Stromal cell of bone marrow (primary cell): ENCODE measurements around the gene AUTS2.
A peak's percentile ranks its signal among the peaks of the same experiment; 100 is the strongest.

Source experiments
- DNase-seq: peaks from one replicate; pipeline ENCODE4 v3.0.0-alpha.2; 2012; ENCODE audit warnings: low read depth

The AUTS2 gene

DNA sequence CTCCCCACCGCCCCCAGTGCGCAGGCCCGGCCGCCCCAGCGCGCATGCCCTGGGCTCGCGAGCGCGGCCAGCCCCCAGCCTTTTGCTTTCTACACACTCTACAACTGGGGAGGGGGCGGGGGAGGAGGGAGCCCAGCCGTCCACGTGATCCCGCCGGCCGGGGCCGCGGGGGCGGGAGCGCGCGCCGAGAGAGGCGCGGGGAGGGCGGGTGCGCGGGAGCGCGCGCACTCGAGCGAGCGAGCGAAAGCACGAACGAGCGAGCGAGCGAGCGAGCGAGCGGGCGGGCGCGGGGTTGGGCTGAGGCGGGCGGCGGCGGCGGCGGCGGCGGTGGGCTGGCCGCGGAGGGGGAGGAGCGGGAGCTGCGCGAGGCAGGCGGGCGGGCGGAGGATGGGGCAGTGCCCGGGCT lies at the start of gene AUTS2:
AUTS2 (plus strand) TSS at position 395 of the 406 bp plus-strand sequence. CDS start 1,179 bp downstream, outside the sequence.
- DNase-seq: peak; percentile 81

DNA sequence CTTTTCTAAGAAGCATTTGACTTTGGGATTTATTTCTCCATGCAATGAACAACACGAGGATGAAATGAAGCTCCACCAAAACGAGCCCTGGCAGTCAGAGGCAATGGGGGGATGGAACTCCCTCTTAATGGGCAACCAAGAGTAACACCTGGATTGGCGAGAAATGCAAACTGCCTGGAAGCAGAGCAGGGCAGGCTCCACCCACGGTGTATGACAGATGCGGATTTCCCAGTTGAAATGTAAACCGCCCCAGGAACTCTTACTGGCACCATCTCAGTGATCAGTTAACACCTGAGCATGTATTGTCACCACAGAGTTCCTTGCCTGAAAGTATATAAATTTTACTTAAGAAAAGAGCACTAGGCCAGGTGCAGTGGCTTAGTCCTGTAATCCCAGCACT lies 47.3 kb upstream of the AUTS2 start:
- no peak for DNase-seq

DNA sequence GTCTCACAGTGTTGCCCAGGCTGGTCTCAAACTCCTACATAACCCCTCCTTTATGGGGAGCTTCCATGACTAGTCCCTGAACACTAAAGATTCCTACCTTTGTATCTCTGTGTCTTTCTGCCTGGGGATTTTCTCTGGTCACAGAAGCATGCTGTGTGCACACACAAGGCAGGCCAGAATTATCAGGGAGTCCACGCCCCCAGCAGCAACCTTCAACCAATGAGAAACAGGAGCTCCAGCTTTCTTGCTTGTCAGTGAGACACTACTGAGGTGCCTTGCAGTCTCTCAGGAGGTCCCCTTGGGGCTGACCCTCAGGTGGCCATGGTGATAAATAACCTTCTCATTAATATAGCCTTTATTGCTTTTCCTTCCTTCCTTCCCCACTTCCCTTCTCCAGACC lies 45.1 kb upstream of the AUTS2 start:
- no peak for DNase-seq

DNA sequence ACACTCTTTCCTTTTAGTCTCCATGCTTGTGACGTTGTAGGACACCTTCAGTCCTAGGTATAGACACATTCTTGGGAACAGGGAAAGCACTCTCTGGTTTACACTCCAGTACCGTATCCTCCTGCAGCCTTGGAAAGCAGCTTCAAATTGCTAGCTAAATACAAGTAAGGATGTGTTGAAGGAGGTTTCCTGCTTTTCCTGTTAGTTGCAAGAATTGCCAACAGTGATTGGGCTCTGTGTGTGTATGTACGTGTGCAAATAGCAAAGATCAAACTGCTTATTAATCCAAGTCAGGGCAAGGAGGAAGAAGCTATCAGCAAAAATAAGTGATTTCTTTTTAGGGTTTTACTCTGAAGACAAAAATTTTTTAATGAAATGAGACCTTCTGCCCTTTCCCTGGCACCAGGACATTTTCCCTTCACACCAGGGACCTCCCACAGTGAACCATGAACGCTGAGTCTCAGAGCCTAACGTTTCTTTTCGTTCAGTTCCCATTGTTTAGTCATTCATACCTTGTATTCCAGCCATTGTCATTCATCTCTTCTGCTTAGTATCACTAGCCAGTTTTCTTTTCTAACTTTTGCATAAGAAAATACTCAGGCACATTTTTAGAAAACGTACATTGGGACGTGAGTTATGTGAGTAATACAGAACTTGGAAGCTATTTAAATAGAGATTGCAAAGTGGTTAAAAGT lies 36.9 kb upstream of the AUTS2 start:
- no peak for DNase-seq

DNA sequence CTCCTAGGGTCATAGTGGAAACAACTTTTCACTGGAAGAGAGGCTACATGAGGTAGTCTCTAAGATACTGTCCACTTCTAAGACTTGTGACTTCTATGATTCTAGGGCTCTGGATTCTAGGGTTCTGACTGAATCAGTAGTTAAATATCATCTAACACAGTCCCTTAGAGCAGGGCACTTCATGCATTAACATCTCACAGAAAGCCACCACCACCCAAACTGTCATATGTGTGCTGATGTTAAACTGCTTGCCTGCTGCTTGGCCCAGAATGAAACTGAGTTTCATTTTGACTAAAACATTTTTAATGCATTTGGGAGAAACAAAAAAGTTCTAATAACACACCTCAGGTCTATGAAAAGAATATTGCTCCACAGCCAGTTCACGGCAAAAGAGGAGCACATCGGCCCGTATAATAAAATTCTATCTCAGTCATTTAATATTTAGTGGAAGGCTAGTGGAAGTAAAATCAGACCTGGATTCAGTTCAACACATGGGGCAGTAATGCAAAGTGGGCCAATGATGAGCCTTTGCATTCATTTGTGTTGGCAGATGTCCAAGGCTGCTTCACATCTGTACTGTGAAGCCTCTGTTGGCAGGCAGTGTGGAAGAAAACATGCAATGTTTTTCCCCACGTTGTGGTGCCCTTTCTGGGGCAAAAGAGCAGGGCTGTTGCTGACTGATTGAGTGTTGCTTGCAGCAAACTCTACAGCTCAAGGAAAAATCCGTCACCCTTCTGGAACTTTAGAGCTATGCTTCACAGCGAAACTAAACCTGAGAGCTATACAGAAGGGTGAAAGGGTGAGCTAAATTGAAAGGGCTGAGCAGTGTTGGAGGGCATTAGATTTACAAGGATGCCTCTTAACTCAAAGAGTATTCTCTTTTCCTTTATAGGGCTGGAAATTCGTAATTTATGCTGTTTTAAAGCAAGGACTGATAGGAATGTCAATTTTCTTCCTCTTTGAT lies 33.5 kb upstream of the AUTS2 start:
- peak; percentile 67 for DNase-seq

DNA sequence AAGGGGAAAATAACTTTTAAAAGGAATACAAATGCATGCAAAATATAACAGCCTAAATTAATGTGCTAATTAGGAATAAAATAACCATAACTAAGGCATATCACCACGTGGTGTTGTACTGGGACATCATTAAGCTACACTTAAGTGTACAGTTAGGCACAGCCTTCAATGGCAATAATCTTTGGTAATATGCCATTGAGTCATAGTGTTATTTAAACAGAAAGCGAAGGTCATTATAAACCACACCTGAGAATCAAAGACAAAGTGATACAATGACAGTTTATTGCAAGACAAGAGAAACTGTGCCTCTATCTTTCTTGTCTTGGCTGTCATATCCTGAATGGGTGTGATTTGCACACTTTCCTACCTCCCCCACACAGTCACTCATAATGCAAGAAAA lies 30.5 kb upstream of the AUTS2 start:
- DNase-seq: no peak

DNA sequence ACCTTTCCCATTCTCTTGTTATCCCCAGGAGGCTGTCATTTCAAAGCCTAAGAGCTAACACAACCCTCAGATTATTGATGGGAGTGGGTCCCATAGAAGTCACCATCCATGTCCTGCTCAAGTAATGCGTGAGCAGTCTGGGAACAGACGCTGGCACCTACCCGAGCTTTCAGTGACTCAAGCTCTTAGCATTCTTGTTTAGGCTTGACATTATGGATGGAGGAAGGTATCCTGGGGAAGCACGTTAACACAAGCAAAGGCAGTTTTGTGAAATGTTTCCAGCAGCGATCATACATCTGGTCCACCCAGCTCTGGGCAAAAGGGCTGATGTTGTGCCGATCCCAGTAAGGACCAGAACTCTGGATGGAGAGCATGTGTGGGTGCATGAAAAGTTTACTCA lies 30.0 kb upstream of the AUTS2 start:
- DNase-seq: no peak

DNA sequence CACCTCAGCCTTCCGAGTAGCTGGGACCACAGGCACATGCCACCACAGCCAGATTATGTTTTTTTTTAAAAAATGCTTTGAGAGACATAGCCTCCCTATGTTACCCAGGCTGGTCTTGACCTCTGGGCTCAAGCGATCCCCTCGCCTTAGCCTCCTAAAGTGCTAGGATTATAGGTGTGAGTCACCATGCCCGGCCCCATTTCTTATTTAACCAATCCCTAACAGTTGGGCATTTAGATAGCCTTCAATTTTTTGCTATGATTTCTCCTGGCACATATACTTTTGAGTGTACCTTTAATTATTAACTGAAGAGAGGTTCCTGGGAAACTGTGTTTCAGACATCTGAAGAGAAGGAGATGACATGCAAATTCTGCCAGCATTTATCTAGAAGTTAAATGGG lies 22.6 kb upstream of the AUTS2 start:
- no peak for DNase-seq

DNA sequence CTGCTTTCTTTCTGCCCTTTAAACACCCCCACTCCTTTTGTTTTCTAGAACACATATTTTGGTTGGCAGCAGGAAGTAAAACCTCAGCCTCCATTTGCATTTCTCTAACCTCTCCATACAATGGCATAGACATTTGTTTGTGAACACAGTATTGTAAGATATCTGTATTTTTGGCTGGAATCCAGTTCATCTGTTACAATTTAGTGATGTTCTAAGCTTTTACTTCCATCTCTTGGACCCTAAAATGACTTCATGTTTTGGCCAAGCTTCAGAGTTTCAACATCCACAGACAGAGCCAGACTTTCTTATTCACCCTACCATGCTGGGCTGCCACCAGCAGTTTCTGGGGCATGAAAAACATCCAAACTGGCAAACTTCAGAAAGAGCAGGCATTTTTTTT lies 21.1 kb upstream of the AUTS2 start:
- DNase-seq: peak; percentile 34

DNA sequence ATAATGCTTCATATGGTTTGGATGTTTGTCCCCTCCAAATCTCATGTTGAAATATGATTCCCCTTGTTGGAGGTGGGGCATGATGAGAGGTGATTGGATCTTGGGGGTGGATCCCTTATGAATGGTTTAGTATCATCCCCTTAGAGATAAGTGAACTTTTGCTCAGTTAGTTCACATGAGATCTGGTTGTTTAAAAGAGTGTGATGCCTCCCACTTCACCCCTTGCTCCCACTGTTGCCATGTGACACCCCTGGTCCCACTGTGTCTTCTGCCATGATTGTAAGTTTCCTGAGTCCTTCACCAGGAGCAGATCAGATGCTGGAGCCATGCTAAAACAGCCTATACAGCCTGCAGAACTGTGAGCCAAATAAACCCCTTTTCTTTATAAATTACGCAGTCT lies 13.1 kb upstream of the AUTS2 start:
- DNase-seq: no peak

DNA sequence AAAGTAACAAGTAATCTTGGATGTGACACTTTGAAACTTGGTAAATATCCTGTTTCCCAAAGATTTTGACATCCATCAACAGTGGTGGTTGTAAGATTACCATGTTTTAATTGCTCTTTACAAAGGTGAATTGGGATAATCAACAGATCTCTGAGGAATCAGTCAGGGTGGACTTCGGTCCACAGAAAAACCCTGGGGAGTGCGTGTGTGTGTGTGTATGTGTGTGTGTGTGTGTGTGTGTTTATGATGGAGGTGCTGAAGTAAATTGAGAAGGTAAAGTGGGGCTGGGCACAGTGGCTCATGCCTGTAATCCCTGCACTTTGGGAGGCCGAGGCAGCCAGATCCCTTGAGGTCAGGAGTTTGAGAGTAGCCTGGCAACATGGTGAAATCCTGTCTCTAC lies 12.0 kb upstream of the AUTS2 start:
- DNase-seq: no peak

DNA sequence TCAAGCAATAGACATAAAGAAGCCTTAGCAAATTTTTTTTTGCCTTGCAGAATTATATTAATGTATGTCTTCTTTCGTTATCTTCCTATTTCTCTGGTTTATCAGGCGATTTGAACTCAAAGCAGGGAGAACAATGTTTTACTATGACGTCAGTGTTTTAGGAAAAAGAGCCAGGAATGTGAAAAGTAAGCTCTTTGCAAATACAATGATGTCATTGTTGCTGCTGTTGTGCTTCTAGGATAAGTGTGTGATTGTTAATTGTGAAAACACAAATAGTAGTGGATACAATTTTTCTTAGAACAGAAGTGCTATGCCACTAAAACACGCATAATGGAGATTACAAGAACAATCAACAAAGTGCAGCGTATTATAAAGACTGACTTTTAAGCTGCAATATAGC lies 9.5 kb upstream of the AUTS2 start:
- no peak for DNase-seq

DNA sequence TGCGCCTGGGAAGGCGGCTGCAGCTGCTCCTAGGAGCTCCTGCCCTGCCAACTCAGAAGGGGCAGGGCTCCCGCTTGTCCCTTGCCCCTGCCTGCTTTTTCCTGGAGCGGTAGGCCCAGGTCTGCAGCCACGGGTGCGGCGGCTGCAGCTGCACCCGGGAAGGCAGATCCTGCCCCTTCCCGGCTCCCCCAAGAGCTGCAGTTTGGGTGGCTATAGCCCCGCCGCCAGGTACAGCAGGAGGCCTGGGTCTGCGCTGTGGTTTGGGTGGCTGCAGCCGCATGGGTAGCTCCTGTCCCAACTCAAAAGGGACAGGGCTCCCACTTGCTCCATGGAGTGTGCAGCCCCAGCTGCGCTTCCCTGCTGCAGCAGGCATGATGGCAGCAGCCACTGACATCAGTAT lies 6.5 kb upstream of the AUTS2 start:
- no peak for DNase-seq

DNA sequence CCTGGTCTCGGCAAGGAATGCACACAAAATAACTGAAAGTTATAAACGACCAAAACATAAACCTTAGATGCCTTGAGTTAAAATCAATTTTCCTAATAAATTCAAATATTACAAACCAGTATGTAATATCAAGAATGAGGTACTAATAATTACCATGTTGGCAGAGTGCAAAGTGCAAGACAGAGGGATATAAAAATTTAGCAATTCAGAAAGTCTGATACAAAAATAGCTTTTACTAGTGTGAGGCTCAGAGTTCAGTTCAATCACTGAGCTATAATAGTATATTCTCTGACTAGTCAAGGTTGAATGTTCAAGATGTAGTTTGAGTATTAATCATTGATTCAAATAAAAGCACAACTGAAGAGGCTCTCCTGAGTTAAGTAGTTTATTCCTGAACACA lies 4.8 kb upstream of the AUTS2 start:
- DNase-seq: no peak

DNA sequence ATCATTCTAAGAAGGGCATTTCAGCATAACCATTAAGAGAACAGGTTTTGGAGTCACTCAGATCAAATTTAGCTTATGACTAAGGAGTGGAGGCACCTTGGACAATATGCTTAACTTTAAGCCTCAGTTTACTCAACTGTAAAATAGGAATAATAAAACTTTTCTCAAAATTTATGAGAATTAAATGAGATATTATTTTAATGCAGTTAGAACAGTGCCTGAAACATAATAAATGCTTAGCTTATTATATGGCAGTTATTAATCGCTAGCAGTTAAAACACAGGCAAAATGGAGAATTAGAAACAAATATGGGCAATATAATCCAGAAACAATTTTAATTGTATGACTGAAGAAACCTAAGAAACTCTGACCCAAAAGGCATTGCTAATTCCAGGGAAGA lies 2.9 kb upstream of the AUTS2 start:
- DNase-seq: no peak

DNA sequence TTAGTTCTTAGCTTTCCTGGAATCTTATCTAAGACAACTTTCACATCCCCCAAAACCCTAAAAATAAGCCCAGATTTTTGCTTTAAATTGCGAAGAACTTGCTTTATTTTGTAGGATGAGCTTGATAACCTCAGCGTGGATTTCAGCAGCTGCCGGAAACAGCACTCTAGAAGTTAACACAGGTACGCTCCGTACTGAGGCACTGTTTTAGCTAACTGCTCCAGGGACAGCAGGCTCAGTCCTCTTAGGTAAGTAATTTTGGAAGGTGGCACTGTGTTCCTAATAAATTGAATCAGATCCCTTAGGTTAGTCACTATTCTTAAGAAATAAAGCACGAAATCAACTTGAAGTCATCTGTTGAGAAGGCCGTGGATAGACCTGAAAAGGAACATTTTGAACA lies 2.2 kb upstream of the AUTS2 start:
- no peak for DNase-seq

DNA sequence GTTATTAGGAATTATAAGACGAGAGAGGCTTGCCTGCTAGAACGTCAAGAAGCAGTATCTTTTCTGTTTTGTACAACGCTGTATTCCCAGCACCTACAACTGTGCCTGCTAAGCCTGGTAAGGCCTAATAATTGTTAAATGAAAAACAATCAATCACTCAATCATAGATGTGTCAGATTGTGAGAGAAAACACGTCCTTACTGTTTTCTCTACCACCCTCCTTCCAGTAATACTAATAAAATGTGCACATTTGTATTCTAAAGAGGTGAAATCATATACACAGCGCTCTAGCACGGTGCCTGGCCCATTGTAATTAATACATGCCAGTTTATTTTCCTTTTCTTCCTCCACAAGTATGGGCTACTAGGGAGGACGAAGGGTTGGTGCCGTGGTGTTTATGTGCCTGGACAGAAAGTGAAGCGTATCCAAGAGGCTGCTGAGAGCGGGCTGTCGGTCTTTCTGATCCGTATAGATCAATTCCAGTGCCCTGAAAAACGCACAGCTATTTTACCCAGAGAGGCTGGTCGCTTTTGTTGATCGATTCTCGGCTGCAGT lies 1.5 kb upstream of the AUTS2 start:
- no peak for DNase-seq

DNA sequence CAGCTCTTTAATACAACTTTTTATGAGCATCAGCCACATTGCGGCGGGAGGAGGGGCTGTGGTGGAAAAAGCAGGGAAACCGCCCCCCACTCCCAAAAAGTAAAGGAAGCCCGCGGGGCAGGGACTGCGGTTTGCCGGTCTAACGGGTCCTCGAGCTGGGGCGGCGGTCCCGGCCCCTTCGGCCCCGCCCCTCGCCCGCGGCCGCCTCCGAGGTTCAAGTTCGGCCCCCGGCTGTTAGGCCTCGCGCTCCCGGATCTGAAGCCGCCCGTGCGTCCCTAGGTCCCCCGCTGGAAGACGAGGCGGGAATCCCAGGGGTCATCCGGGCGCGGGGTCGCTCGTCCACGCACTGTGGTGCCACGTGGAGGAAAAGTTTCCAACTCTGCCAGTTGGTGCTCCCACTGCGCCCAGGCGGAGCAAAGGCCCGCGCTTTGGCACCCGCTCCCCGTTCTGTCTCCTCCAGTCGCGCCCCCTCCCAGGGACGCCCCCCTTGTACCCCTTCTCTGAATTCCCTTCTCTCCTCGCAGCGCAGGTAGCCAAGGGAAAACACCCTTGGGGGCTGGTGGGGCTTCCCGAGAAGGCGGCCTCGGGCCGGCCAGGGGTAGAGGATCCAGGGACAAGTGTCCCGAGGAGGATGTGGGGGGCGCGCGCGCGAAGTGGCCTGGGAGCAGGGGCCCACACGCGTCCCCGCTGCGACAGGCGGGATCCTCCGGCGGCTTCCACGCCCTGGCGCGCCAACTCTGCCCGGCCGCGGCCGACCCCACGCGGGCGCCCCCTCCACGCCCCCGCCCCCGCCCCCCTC lies 798 bp upstream of the AUTS2 start:
- DNase-seq: no peak

DNA sequence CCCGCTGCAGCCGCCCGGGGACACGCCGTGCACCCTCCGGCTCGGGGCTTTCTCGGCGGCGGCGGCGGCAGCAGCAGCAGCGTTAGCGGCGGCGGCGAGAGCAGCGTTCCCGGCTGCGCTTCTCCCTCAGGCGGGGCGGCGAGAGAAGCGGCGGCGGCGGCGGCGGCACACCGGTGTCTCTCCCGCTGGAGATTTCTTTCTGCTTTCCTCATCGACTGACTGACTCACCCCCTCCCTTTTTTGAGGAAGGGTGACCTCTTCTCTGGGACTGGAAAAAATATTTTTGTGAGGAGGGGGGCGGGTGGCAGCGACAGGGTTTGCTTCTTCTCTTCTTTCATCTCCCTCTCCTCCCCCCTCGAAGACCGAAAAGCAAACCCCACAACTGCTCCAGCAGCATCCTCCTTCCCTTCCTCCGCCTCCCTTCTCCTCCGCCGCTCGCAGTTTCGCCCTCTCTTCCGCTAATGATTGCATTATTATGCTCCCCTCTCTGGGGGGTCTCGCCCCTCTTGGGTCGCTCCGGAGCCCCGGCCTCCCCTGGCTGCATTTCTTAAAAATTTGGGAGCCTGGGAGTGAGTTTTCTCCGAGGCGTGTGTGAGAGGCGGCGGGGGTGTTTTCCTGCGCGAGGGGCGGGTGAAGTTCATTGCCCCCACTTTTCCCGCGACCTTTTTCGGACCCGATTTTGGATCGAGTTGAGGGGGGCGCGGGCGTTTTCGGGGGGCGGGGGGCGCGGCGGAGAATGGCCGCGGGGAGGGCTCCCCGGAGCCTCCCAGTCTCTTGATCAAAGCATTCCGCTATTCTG lies 411 bp downstream of the AUTS2 start:
- DNase-seq: no peak

DNA sequence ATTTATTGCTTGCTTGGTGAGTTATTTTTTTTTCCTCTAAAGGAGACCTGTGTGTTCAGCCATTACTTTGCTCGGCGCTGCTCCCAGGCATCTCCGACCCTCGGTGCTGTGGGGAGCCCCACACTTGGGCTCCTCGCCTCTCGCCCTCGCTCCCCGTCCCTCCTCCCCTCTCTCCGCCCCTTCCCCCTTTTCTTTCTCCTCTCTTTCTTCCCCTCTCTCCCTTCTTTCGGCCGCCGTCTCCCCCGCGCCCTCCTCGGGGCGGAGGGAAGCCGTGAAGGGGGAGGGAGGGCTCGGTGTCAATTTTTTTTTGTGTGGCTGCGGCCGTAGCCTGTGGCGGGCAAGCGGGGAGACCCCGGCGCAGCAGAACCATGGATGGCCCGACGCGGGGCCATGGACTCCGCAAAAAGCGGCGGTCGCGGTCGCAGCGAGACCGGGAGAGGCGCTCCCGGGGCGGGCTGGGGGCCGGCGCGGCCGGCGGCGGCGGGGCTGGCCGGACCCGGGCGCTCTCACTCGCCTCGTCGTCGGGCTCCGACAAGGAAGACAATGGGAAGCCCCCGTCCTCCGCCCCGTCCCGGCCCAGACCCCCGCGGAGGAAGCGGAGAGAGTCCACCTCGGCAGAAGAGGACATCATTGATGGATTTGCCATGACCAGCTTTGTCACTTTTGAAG lies 1.1 kb downstream of the AUTS2 start:
- no peak for DNase-seq
